GM19238 (cell line): ENCODE measurements around the gene LRRC52.
A peak's percentile ranks its signal among the peaks of the same experiment; 100 is the strongest.
"Not testable (repeated sequence)": the region's sequence is repeated elsewhere in the genome, so short reads cannot be mapped to it uniquely, and the experiment has no call there.

ENCODE experiments used
- DNase-seq: peaks from one replicate; pipeline ENCODE4 v3.0.0; 2011; ENCODE audit warnings: low spot score; ENCODE audit not compliant: insufficient read length

LRRC52 gene

DNA sequence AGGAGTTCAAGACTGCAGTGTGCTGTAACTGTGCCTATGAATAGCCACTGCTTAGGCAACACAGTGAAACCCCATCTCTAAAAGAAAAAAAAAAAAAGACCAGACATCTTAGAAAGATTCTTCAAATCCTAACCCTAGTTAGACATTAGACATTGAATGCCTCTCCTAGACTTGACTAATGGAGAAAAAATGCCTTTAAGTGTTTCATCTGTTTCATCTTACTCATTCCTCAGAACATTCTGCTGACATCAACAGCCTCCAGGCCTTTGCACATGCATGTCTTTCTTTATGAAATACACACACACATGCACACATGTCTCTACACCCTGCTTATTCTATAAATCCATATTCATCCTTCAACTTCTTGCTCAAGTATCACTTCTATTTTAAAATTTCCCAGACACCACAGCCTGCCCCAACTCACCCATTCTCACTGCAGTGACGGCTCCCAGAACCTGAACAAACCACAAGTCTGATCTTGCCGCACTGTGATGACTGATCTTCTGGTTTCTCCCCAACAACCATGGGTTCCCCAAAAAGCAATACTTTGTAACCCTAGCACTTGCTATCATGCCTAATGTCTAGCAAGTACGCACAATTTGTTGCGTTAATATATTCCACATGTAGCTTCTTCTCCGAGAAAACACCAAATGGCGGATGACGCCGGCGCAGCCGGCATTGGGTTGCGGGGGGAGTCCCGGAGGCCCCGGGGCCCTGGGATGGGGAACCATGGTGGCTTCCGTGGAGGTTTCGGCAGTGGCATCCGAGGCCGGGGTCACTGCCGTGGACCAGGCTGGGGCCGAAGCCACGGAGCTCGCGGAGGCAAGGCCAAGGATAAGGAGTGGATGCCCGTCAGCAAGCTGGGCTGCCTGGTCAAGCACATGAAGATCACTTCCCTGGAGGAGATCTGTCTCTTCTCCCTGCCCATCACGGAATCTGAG is 37.4 kb downstream of the LRRC52 start:
- DNase-seq, result no peak

DNA sequence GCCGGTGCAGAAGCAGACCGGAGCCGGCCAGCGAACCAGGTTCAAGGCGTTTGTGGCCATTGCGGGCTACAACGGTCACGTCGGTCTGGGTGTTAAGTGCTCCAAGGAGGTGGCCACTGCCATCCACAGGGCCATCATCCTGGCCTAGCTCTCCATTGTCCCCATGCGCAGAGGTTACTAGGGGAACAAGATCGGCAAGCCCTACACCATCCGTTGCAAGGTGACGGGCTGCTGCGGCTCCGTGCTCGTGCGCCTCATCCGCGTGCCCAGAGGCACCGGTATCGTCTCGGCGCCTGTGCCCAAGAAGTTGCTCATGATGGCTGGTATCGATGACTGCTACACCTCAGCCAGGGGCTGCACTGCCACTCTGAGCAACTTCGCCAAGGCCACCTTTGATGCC is 38.1 kb downstream of the LRRC52 start:
- DNase-seq, result no peak

- no peak for DNase-seq
These were observed 42.6 kb downstream of the LRRC52 start for GRCh38 chr1:165586398-165586797.

GRCh38 chr1:165591391-165591790 is 47.6 kb downstream of the LRRC52 start:
- not testable (repeated sequence) for DNase-seq

- DNase-seq, result peak; percentile 35
These were observed 49.4 kb downstream of the LRRC52 start for GRCh38 chr1:165592945-165593823.

GRCh38 chr1:165595246-165595938 is 51.6 kb downstream of the LRRC52 start:
- DNase-seq, result no peak

DNA sequence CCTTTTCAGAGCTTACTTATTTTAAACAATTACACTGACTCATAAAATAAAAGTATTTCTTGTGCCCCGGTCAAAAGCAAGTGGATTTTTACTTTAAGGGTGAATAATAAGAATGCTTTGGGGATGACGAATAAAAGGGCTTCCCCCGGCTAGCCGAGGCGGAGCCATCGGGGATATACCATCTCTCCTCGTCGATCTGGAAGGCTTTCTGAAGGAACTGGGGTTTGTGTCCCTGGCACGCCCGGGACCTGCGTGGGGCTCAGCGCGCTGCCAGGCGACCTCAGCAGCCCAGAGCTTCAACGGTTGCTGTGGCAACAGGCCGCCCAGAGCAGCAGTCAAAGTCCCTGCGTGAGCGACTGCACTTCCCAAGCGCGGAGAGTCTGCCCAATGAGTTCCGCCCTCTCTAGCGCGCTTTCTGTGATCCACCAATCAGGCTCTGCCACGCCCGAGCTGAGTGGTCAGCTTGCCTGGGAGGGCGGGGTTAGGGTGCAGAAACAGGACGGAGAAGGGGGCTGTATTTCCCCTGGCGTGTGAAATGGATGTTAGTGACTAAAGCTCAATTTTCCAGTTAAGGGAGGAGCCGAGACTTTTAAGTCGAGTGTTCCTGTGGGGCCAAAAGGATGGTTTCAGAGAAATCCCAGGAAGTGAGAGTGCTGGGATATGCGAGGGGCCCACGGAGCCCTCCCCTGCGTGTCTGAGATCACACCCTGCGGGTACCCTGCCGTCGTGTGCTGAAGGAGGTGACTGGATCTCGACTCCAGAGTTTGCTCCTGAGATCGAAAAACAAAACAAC is 54.3 kb downstream of the LRRC52 start:
- DNase-seq, result peak; percentile 82

GRCh38 chr1:165598676-165599059 is 54.9 kb downstream of the LRRC52 start:
- no peak for DNase-seq

DNA sequence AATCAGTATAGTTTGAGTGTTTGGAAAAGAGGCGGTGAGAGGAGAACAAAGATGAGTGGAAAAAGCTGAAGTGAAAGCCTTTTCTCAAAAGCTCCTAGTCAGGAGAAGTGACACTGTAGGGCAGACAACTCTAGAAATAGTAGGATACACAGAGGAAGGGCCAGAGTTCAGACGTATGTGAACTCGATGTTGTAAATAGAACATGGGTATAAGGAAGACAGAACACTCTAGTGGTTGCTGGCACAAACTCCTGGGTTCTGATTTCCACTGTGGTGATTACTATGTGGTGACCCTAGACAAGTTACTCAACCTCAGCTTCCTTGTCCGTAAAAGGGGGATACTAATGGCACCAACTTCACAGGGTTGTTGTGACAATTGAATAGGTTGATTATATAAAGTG is 57.0 kb downstream of the LRRC52 start:
- DNase-seq, result no peak

DNA sequence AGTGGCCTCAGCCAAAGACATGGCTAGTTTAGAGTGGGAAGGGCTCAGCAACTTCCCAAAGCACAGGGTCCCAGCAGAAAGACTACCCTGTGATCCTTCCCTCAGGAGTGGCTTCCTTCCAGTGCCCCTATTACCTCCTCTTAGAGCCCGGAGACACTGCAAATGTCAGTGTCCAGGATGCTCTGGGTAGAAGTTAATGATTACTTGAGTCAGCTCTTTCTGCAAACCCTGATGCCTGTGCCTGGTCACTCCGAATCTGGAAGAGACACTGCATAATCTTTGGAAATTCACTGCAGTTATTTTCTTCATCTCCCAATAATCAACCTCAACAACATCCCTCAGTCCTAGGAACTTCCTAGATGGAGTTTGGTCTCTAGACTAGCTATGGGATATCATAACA is 60.0 kb downstream of the LRRC52 start:
- DNase-seq, result no peak

DNA sequence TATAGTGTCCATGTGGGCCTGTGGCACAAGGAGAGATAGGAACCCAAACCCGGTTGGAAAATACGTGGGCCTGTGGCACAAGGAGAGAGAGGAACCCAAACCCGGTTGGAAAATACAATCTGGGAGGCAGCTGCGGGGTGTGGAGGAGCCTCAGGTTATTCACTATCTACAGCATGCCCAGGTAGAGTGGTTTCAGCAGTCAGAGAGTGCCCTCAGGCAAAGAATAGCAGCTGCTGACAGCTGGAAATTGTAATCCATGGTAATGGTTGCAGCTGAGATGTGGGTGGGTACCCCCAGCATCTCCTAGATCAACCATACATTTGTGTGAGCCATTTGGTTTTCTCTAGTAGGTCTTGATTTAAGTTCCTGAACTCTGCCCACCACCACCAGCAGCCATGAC is 61.4 kb downstream of the LRRC52 start:
- DNase-seq, result no peak

DNA sequence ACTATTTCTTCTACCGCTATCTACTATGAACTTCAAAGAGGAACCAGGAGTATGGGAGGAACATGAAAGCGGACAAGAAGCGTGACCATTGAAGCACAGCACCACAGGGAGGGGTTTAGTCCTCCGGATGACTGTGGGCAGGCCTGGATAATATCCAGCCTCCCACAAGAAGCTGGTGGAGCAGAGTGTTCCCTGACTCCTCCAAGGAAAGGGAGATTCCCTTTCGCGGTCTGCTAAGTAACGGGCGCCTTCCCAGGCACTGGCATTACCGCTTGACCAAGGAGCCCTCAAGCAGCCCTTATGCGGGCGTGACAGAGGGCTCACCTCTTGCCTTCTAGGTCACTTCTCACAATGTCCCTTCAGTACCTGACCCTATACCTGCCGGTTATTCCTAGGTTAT is 62.9 kb downstream of the LRRC52 start:
- not testable (repeated sequence) for DNase-seq

DNA sequence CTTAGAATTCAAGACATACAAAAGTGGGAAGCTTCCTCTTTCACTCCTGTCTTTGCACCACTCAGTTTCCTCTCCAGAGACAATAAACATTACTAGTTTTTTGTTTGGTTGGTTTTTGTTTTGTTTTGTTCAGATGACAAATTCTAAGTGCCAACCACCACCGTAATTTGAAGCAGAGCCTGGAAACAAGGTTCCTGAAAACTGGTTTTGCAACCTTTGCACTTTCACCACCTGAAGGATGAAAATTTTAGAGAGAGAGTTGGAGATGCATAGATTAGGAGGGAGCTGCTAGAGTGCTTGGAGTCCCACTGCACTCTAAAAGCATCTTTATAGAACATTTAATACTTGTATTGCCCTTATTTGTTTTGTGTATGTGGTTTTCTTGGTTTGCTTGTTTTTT is 67.1 kb downstream of the LRRC52 start:
- DNase-seq, result no peak

- DNase-seq, result no peak
These were observed 68.3 kb downstream of the LRRC52 start for GRCh38 chr1:165612062-165612461.
